EL (cell line): ENCODE data around the gene HAVCR1.
A peak's percentile ranks its signal among the peaks of the same experiment; 100 is the strongest.
"Not testable (repeated sequence)": the region's sequence is repeated elsewhere in the genome, so short reads cannot be mapped to it uniquely, and the experiment has no call there.

Experiments
- DNase-seq: peaks from one replicate; pipeline ENCODE4 v3.0.0-alpha.2; 2016

HAVCR1 gene

DNA sequence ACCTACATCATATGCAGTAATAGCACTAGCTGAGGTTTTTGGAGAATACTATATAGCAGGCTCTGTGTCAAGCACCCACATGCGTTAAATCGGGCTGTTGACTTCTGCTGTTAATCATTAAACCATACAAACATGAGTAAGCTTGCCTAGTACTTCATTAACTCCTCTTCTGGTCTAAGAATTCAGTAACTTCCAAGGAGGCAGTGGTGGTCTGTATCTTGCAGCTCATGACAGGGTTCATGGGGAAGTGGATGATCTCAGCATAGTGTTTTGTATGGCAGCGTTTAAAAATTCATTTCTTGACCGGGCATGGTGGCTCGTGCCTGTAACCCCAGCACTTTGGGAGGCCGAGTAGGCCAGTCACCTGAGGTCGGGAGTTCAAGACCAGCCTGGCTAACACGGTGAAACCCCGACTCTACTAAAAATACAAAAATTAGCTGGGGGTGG is at the start of gene HAVCR1:
TSS of gene HAVCR1 (minus strand) at position 24 of the 447 bp plus-strand sequence. CDS start 1,173 bp downstream, outside the sequence.
- no peak for DNase-seq

DNA sequence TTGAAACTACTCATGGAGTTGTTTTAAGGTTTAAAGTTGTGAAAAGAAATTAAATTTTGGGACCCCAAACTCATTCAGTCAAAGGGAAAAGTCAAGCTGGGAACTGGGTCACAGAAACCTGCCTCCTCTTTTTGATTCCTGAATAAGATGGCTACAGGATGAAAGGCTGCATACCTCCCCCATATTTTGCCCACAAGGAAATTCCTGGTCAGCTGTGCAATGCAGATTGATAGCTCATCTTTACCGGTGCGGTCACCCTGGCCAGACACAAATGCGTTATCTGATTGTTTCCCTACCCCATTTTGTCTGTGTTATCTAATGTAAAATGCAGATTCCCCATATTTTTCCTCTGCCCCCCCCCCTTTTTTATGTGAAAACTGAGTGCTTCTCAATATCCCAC is 48.6 kb upstream of the HAVCR1 start:
- DNase-seq = no peak

DNA sequence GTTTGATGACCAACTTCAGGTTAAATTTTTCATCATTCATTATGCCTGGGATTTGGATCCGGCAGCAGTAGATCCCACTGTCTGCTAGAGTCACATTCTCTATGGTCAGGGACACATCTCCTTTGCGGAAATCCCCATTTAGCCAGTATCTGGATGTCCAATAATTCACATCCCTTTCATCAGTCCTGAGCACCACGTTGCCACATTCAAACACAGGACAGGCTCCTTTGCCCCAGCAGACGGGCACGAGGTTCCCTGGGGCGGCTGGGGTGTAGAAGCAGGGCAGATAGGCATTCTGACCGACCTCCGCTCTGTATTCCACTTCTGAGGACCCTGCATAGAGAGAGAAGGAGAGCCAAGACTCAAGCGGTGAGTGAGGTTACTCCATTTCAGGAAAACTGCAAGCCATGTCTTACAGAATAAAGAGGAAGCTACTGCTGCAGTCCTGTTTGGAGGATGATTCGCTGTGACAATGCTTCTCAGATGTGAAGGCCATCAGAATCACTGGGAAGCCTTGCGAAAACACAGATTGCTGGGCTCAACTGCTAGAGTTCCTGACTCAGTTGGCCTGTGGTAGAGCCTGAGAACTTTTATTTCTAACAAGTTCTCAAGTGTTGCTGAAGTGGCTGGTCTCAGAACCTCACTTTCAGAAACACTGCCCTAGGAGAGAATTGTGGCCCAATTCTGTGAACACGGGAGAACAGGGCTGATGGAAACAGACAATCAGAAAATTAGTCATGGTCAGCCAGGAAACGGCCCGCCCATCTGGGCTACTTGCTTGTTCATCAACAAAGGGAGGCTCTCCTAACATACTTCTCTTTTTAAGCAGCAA is 47.9 kb upstream of the HAVCR1 start:
- no peak for DNase-seq

DNA sequence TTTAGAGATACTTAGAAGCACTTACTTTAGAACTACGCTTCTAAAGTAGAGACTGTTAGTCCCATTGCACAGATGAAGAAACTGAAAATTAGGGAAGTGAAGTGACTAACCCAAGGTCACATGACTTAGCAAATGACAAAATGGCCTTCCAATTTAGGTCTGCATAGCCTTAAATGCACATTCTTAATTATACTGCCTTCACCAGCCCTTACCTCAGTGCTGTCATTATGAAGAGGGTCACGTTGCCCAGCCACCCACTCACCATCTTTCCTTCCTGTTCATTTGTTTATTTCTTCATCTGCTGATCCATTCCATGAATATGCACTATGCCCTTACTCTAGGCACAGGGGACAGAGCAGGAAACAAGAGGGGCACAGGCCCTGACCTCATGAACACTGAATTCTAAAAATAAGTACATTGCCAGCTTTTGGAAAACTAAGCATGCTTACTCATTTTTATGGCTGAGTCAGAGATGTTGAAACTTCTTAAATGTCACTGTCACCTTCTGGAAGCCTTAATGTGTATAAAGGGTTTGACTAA is 41.3 kb upstream of the HAVCR1 start:
- DNase-seq = peak; percentile 21

DNA sequence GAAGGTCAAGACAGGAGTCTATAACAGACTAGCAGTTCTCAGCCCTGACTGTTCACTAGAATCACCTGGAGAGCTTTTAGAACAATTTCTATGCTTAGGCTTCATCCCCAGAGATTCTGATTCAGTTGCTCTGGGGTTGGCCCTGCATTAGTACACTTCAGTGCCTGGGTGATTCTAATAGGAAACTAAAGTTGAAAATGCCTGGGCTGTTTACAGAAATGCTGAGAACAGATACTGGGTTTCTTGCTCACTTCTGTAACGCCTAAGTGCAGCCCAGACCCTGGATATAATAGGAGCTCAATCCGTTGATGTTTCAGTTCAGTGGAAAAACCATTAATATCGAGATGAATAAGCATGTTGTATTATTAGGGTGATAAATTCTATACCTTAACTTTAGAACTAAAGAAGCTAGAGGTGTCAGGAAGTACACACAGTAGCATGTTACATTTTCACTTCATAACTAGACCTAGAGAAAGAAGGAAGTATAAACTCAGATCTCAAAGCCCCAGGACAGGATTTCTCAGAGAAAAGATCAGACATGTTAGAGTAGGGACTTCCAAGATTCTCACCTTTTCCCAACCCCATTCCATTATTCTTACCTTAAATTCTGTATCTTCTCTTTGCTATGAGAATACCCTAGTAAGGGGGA is 29.6 kb upstream of the HAVCR1 start:
- DNase-seq = no peak

DNA sequence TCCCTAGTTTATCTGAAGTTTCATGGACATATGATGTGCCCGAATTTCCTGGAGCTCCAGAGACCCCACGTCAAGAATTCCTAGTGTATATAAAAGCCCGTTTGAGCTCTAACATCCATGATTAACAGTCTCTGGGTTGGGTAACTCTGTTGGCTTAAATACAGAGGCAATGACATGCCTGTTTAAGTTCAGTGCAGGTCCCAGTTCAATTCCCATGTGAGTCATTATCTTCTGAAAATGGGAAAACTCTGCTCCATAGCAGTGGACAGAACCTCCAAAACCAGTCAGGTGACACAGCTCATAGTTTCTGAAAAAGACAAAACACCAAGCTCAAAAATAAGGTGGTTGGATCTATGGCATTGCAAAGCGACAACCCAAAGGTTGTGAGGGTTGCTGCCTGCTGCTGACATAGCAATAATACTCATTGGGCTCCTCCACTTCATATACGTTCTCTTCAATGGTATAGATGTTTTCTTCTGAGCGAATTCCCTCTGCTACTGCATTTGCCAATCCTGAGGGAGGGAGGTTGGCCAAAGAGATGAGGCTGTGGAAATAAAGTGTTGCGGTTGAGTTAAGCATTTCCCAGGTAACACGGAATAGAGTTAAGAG is 27.9 kb upstream of the HAVCR1 start:
- no peak for DNase-seq

DNA sequence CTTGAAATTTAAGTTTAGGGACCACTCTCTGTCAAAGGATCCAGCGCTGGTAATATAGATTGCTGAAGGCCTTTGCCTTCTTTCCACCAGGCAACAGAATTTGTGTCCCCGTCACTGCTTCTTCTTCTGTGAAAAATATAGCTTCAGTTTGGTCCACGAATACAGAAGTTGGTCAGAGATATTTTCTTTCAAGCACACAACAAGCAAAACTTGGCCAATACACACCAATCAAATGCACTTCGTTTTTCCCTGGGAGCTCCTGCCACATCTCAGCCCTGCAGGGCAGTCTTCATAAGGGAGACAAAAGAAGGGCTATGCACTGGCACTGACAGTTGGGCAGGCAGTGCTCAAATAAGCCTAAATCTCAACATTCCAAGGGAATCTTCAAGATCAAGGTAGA is 27.0 kb upstream of the HAVCR1 start:
- DNase-seq = no peak

DNA sequence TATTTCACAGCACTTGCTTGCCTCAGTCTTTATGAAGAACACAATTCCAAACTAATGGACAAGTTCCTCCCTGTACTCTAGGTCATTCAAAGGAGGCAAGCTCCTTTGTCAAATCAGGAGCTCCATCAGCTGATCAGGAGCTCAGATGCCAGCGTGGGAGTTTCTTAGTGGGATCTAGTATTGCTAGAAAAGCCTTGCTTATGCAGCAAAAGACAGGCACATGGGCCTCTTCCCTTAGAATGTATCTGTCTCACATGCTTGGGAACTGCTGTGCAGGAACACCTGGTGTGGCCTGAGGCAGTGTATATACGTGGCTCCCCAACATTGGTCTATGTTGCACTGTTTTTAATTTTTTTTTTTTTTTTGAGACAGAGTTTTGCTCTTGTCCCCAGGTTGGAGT is 21.4 kb upstream of the HAVCR1 start:
- no peak for DNase-seq

DNA sequence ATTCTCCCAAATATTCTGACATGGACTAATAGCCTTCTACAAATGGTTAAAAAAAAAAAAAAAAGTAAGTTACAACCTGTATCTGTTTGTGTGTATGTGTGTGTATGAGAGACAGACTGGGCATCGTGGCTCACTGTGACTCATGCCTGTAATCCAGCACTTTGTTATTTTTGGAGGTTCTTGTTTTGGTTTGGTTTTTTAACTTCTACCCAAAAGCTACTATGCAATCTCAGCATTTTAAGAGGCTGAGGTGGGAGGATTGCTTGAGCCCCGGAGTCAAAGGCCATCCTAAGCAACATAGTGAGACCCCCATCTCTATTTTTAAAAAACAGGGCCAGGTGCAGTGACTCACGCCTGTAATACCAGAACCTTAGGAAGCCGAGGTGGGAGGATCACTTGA is 17.6 kb upstream of the HAVCR1 start:
- no peak for DNase-seq

DNA sequence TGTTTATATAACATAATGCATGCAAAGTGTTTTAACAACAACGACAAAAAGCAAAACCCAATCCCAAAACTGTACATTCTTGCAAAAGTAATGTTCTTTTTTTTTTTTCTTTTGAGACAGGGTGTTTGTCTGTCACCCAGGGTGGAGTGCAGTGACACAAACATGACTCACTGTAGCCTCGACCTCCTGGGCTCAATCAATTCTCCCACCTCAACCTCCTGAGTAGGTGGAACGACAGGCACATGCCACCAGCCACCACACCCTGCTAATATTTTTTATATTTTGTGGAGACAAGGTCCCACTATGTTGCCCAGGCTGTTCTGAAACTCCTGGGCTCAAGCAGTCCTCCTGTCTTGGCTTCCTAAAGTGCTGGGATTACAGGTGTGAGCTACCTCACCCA is 13.6 kb upstream of the HAVCR1 start:
- no peak for DNase-seq

DNA sequence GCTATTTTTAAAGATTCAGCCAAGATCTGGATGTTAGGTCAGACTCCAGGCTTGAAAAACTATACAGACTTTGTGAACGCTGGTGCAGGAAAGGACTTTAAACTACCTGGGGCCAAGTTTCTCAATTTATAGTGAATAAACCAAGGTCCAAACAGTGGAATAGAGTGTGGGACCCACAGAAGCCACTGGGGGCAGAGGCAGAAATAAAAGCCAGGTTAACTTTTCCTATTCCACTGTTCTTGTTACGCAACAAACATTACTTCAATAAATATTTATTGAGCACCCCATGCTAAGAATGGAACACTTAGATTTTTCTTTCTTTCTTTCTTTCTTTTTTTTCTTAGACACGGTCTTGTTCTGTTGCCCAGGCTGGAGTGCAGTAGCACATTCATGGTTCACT is 11.0 kb upstream of the HAVCR1 start:
- DNase-seq = no peak

DNA sequence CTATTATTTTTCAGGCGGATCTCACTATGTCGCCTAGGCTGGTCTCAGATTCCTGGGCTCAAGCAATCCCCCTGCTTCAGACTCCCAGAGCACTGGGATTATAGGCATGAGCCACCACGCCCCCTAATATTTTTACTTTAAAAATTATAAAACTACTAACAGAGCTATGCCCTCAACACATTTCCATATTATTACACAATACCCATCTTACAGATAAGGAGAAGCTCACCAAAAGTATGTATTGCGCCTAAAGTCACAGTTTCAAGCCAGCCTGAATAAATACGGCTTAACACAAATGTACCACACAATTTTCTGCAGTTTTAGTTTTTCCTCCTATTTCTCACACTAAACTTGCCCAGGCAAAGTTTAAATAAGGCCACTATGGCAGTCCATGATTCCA is 9.9 kb upstream of the HAVCR1 start:
- no peak for DNase-seq

DNA sequence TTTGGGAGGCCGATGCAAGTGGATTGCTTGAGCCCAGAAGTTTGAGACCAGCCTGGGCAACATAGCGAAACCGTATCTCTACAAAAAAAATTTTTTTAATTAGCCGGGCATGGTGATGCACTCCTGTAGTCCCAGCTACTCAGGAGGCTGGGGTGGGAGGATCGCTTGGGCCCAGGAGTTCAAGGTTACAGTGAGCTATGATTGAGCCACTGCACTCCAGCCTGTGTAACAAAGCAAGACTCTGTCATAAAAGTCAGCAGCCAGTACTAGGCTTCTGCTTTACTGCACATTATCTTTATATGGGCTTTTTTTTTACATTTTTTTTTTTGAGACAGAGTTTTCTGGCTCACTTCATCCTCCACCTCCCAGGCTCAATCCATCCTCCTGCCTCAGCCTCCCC is 9.4 kb upstream of the HAVCR1 start:
- no peak for DNase-seq

DNA sequence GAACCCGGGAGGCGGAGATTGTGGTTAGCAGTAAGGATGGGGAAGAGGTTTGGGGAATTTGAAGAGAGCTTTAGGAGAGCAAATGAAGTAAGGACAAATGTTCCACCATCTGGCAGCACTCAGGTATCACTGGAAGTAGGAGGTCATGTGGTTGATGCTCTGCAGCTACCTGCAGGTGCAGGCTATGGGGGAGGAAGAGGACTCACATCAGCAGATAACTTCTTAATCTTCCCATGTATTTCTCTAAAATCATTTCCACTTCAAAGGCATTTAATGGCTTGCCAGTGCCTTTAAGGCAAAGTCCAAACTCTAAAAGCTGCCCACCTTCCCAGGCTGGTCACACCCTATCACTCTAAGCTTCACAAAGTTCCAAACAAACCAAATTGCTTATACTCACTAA is 8.1 kb upstream of the HAVCR1 start:
- no peak for DNase-seq

DNA sequence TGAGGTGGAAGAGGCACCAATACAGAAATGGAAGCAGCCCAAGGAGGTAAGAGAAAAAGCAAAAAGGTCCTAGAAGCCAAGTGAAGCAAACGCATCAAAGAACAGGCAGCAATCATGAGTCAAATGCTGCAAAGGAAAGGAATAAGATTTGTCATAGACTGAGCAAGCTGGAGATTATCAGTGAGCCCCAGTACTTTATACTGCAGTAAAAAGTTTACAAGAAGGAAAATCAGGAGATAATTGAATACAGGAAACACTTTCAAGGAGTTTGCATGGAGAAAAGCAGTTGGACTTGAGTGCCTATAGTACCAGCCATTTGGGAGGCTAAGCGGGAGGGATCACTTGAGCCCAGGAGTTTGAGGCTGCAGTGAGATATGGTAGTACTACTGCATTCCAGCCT is 7.2 kb upstream of the HAVCR1 start:
- no peak for DNase-seq

DNA sequence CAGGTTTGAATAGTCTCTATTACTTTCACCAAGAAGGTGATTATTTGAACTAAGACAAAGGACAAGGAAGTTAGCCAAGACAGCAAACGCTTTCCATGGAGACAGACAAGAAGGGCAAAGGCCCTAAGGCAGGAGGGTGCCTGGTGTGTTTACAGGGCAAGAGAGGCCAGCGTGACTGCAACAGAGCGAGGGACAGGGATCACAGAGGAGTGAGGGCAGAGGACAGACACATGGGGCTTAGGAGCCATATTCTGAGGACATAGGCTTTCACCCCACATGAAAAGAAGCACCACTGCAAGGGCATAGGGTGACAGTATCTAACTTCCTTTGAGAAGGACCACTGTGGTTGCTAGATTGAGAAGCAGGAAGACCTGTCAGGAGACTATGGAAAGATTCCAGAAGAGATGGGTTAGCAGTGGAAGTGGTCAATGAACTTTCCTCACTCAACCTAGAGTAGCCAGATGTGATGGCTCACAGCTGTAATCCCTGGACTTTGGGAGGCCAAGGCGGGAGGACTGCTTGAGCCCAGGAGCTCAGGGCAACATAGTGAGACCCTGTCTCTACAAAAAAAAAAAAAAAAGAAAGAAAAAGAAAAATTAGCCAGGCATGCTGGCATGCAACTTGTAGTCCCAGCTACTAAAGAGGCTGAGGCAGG is 5.0 kb upstream of the HAVCR1 start:
- no peak for DNase-seq

DNA sequence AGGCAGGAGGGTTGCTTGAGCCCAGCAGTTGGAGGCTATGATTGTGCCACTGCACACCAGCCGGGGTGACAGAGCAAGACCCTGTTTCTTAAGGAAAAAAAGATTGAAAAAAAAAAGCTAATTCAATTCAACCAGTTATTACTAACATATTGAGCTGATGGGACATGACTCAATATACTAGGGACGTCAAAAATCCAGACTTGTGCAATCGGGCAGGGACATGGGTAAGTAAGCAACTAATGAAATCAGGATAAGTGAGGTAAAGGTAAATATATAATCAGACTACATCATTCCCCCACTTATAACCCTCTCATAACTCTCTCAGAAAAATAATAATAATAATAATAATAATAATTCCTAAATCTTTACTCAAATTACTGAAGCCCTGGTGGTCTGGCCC is 975 bp upstream of the HAVCR1 start:
- DNase-seq = no peak

DNA sequence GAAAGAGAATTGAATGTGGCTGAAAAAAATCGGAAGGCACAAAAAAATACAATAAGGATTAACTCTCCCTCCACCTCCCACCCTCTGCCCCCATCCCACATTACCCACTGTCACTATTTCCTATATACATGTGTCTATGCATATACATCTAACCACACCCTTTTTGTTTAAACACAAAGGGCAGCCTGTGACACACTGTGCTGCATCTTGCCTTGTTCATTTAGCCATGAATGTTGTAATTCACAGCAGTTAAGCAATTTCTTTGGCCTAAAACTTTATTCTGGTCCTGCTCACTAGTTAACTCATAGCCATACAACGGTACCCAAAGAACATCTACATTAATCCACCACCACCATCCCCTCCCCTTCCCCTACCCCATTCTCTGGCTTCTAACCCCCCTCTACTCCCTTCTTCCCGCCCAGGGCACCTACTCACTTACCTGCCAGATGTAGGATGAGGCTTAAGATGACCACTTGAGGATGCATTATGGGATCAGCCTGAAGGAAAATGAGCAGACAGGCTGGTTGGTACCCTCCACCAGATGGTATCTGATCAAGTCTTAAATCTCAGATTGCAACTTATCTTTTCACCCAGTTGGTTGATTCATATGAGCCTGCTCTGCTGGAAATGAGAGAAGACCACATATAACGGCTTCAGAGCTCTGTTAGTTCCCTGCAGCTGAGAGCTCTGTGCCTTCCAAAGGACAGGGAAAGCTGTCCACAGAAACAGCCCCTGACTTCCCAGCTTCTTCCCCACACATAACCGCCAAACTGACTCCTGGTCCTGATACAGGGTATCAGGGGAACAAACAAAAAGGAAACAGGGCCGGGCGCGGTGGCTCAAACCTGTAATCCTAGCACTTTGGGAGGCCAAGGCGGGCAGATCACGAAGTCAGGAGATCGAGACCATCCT is 1.2 kb downstream of the HAVCR1 start:
- DNase-seq = no peak

DNA sequence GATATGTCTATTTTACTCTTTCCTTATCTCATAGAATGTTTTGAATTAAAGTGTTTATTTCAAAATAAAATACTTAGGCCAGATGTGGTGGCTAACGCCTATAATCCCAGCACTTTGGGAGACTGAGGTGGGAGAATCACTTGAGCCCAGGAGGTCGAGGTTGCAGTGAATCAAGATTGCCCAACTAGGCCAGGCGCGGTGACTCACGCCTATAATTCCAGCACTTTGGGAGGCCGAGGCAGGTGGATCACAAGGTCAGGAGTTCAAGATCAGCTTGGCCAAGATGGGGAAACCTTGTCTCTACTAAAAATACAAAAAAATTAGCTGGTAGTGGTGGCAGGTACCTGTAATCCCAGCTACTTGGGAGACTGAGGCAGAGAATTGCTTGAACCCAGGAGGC is 2.1 kb downstream of the HAVCR1 start:
- not testable (repeated sequence) for DNase-seq

DNA sequence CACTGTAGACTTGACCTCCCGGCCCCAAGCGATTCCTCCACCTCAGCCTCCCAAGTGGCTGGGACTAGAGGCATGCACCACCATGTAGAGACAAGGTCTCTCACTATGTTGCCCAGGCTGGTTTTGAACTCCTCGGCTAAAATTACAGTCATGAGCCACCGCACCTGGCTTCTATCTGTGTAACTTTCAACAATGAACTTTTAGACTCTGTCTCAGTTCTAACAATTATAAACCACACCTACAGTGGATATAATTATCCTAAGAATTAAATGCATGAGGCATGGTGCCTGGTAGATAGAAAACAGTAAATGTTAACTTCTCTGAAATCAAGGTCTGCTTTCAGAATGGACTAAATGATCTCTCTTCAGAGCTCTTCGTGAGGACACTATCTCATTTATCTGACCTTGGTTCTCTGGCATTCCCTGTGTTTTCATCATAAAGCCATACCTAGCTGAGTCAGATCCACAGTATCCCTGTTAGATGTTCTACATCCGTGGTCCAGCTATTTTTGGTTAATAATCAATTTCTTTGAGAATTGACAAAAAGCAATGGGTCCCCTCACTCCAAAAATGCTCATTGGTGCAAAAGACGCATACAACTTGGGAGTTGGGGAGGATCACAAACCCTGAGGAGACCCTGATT is 7.2 kb downstream of the HAVCR1 start:
- no peak for DNase-seq

DNA sequence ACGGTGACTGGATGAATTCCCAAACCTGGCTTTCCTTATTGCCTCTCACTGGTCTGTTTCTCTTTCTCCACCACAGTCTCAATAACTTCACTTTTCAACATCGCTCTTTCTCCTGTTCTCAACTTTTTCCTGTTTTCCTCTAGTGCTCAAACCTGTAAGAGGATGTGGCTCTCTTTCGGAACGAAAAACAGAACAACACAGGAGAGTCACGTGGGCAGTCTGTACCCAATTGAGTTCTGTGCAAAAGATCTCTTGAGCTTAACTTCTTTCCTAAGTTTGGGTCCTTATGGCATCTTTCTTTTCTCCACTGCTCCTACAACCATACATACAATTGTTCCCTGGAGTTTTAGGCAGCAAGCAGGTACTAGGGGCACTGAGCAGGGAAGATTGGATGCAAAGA is 8.9 kb downstream of the HAVCR1 start:
- no peak for DNase-seq

DNA sequence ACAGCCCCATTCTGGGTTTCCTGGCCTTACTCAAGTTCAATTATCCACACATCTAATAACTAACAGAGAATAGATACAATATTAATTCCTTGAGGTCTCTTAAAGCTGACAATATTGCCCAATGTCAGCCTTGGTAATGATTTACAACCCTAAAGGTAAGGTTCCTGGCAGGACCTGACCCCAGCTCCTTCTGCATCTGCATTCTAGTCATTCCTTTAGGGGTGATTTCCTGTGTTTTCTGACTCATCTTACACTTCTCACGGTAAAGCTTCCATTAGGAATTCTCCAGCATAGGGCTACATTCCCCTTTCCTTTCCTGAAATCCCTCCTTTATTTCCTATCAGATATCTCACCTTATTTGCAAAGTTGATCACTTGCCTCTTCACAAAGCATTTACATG is 9.3 kb downstream of the HAVCR1 start:
- peak; percentile 66 for DNase-seq
